ENCODE measurements around the gene TMEM259.

- TF ChIP-seq, protein P1, sequence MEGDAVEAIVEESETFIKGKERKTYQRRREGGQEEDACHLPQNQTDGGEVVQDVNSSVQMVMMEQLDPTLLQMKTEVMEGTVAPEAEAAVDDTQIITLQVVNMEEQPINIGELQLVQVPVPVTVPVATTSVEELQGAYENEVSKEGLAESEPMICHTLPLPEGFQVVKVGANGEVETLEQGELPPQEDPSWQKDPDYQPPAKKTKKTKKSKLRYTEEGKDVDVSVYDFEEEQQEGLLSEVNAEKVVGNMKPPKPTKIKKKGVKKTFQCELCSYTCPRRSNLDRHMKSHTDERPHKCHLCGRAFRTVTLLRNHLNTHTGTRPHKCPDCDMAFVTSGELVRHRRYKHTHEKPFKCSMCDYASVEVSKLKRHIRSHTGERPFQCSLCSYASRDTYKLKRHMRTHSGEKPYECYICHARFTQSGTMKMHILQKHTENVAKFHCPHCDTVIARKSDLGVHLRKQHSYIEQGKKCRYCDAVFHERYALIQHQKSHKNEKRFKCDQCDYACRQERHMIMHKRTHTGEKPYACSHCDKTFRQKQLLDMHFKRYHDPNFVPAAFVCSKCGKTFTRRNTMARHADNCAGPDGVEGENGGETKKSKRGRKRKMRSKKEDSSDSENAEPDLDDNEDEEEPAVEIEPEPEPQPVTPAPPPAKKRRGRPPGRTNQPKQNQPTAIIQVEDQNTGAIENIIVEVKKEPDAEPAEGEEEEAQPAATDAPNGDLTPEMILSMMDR (conservative IDR thresholded peaks at IDR 0.05; ENCODE audit: low read depth in 2 of 2): no peak
- no peak for TF ChIP-seq POLR2AphosphoS5 (IDR thresholded peaks at IDR 0.05; ENCODE audit: low read depth)
- no peak for TF ChIP-seq REST (IDR thresholded peaks at IDR 0.05; ENCODE audit: unreplicated experiment)
- no peak for TF ChIP-seq EZH2 (IDR thresholded peaks at IDR 0.05; ENCODE audit: low read depth, unreplicated experiment)
- TF ChIP-seq JUNB (IDR thresholded peaks at IDR 0.05; ENCODE audit: unreplicated experiment): no peak
- no peak for TF ChIP-seq NANOG (IDR thresholded peaks at IDR 0.05; ENCODE audit: borderline replicate concordance)
- TF ChIP-seq ZNF114 (CRISPR knock-in tag; IDR thresholded peaks at IDR 0.05): no peak
- TF ChIP-seq EZH2phosphoT487 (IDR thresholded peaks at IDR 0.05; ENCODE audit: unreplicated experiment): no peak
- no peak for TF ChIP-seq CREB1 (CRISPR knock-in tag; IDR thresholded peaks at IDR 0.05; ENCODE audit: low read depth)
These were observed 57.4 kb downstream of the TMEM259 start for GRCh38 chr19:963486-963951.

Data from GM23338 (cell line).